ENCODE measurements around the gene TNK2. TPM values are rescaled to one million over a fixed set of nuclear protein-coding genes. Genes with fewer than 3 reads are reported as not detected.

TNK2 gene
- total RNA-seq, 2 experiments from 2014 or later, result 43.6 to 92.1 TPM

GRCh38 chr3:195823999-195824398 lies 84.4 kb downstream of the TNK2 start:
- no peaks in the 10 kb centered on the region for H3K4me1 ChIP-seq (ENCODE audit: insufficient read depth, low read length, poor library complexity, severe bottlenecking)
- intact Hi-C loops (cut with micrococcal nuclease; ENCODE audit: unreplicated experiment), result no loop called here
- no peak for TF ChIP-seq EZH2phosphoT487 (IDR thresholded peaks at IDR 0.05; ENCODE audit: borderline replicate concordance, low read depth, low read length)
- no peak for TF ChIP-seq CTCF (conservative IDR thresholded peaks at IDR 0.05; ENCODE audit: low read length)
- H3K9me2 ChIP-seq (ENCODE audit: insufficient read depth, low read length), result no peaks in the 10 kb centered on the region
- no peak overlapping the region for H3K27ac ChIP-seq (ENCODE audit: low read depth, low read length, poor library complexity, severe bottlenecking)
- no peaks in the 10 kb centered on the region for H3K79me2 ChIP-seq (ENCODE audit: insufficient read depth, low read depth, low read length)
- BruUV-seq (replicated peaks), result no TSS peak
- H3K4me2 ChIP-seq (ENCODE audit: low read length), result no peak overlapping the region
- no peak for DNase-seq (ENCODE audit: low spot score)
- no peaks in the 10 kb centered on the region for H3K9me3 ChIP-seq (ENCODE audit: low read length)
- no peaks in the 10 kb centered on the region for H4K20me1 ChIP-seq (ENCODE audit: insufficient read depth, low read length)
- no peaks in the 10 kb centered on the region for H3K36me3 ChIP-seq (ENCODE audit: insufficient read depth, low read length)
- POLR2A ChIA-PET, result no interaction called here
- CTCF ChIA-PET (ENCODE audit: unreplicated experiment), result no interaction called here
- H3K4me3 ChIP-seq (ENCODE audit: low read depth, low read length, poor library complexity, severe bottlenecking), result no peak overlapping the region
- no peak overlapping the region for H2AFZ ChIP-seq (ENCODE audit: low read length)

- ChIA-PET POLR2A (no interaction called here), CTCF (ENCODE audit: unreplicated experiment) (no interaction called here)
- no peaks in the 10 kb centered on the region for H4K20me1 ChIP-seq (ENCODE audit: insufficient read depth, low read length)
- intact Hi-C loops (cut with micrococcal nuclease; ENCODE audit: unreplicated experiment), result no loop called here
- H3K79me2 ChIP-seq (ENCODE audit: insufficient read depth, low read depth, low read length), result no peaks in the 10 kb centered on the region
- H2AFZ ChIP-seq (ENCODE audit: low read length), result no peak overlapping the region
- no peak overlapping the region for H3K4me3 ChIP-seq (ENCODE audit: low read depth, low read length, poor library complexity, severe bottlenecking)
- no peak overlapping the region for H3K4me2 ChIP-seq (ENCODE audit: low read length)
- no peak for TF ChIP-seq CTCF (conservative IDR thresholded peaks at IDR 0.05; ENCODE audit: low read length)
- no peak for TF ChIP-seq EZH2phosphoT487 (IDR thresholded peaks at IDR 0.05; ENCODE audit: borderline replicate concordance, low read depth, low read length)
- no peaks in the 10 kb centered on the region for H3K36me3 ChIP-seq (ENCODE audit: insufficient read depth, low read length)
- no peaks in the 10 kb centered on the region for H3K9me2 ChIP-seq (ENCODE audit: insufficient read depth, low read length)
- no peak overlapping the region for H3K27ac ChIP-seq (ENCODE audit: low read depth, low read length, poor library complexity, severe bottlenecking)
- BruUV-seq (replicated peaks), result no TSS peak
- no peak for DNase-seq (ENCODE audit: low spot score)
- H3K4me1 ChIP-seq (ENCODE audit: insufficient read depth, low read length, poor library complexity, severe bottlenecking), result no peaks in the 10 kb centered on the region
- H3K9me3 ChIP-seq (ENCODE audit: low read length), result no peaks in the 10 kb centered on the region
Observed at GRCh38 chr3:195823280-195823679, 85.1 kb downstream of the TNK2 start.

- peaks cover 5% of the 10 kb centered on the region; the same call in 1 of the 2 replicates for H3K9me3 ChIP-seq (ENCODE audit: low read length)
- no TSS peak for BruUV-seq (replicated peaks)
- H2AFZ ChIP-seq (ENCODE audit: low read length), result no peak overlapping the region
- no peaks in the 10 kb centered on the region for H4K20me1 ChIP-seq (ENCODE audit: insufficient read depth, low read length)
- intact Hi-C loops (cut with micrococcal nuclease; ENCODE audit: unreplicated experiment), result no loop called here
- H3K9me2 ChIP-seq (ENCODE audit: insufficient read depth, low read length), result no peaks in the 10 kb centered on the region
- no peak overlapping the region for H3K27ac ChIP-seq (ENCODE audit: low read depth, low read length, poor library complexity, severe bottlenecking)
- TF ChIP-seq EZH2phosphoT487 (IDR thresholded peaks at IDR 0.05; ENCODE audit: borderline replicate concordance, low read depth, low read length), result no peak
- TF ChIP-seq CTCF (conservative IDR thresholded peaks at IDR 0.05; ENCODE audit: low read length), result no peak
- H3K4me3 ChIP-seq (ENCODE audit: low read depth, low read length, poor library complexity, severe bottlenecking), result no peak overlapping the region
- no peak for DNase-seq (ENCODE audit: low spot score)
- no peak overlapping the region for H3K4me2 ChIP-seq (ENCODE audit: low read length)
- H3K4me1 ChIP-seq (ENCODE audit: insufficient read depth, low read length, poor library complexity, severe bottlenecking), result no peaks in the 10 kb centered on the region
- ChIA-PET CTCF (ENCODE audit: unreplicated experiment) (no interaction called here), POLR2A (no interaction called here)
- no peaks in the 10 kb centered on the region for H3K79me2 ChIP-seq (ENCODE audit: insufficient read depth, low read depth, low read length)
- H3K36me3 ChIP-seq (ENCODE audit: insufficient read depth, low read length), result no peaks in the 10 kb centered on the region
Observed at GRCh38 chr3:195822131-195822696, 86.1 kb downstream of the TNK2 start.

Data from OCI-LY7 (cell line).